IMR-90 (cell line): Measurements from ENCODE around the gene ENPP7. TPM values are rescaled to one million over a fixed set of nuclear protein-coding genes. Genes with fewer than 3 reads are reported as not detected.

Experiments
- ATAC-seq: fragments of 200-7000 bp; cut with Tn5 transposase; 2 replicates; pipeline ENCODE4 v1.9.1; 2020; ENCODE audit warnings: low read depth, mild to moderate bottlenecking, moderate library complexity
- BruUV-seq: library from RNA; stranded (reverse); fragments of 400-500 nt; replicated peaks from 2 replicates; lab custom pipeline; 2021; lab: Mats Ljungman, UMichigan
- CTCF ChIA-PET: fragments of 300-600 bp; formaldehyde crosslinking; extraction: SDS; loops from one replicate; lab custom pipeline; 2021; ENCODE audit warnings: antibody characterized with exemption; lab: Yijun Ruan, JAX
- POLR2A ChIA-PET: fragments of 300-600 bp; sonication (Branson Sonifier 250); formaldehyde crosslinking; loops from one replicate; lab custom pipeline; 2022; ENCODE audit warnings: antibody characterized with exemption; ENCODE audit not compliant: unreplicated experiment; lab: Charles Lee
- DNase-seq: peaks from one replicate; pipeline ENCODE4 v3.0.0; 2013
- H2AFZ ChIP-seq: replicated peaks from 2 replicates; pipeline ENCODE3; 2013; ENCODE audit warnings: low read length, mild to moderate bottlenecking; ENCODE audit not compliant: poor library complexity
- H2AK5ac ChIP-seq: 2 replicates; pipeline ENCODE4 v1.6.1; 2013; ENCODE audit warnings: low read depth, low read length, inconsistent platforms
- H2AK9ac ChIP-seq: replicated peaks from 2 replicates; pipeline ENCODE3; 2013; ENCODE audit warnings: mild to moderate bottlenecking, low read depth, low read length, moderate library complexity; ENCODE audit not compliant: poor library complexity
- H2BK120ac ChIP-seq: 2 replicates; pipeline ENCODE4 v1.6.1; 2013; ENCODE audit warnings: low read depth, low read length, inconsistent platforms
- H2BK15ac ChIP-seq: 3 replicates; pipeline ENCODE4 v1.6.1; 2013; ENCODE audit warnings: low read depth, low read length, inconsistent platforms
- H2BK20ac ChIP-seq: 2 replicates; pipeline ENCODE4 v1.6.1; 2013; ENCODE audit warnings: low read depth, mild to moderate bottlenecking, inconsistent platforms, low read length, moderate library complexity
- H2BK5ac ChIP-seq: 2 replicates; pipeline ENCODE4 v1.6.1; 2013; ENCODE audit warnings: mild to moderate bottlenecking, low read depth, low read length, inconsistent platforms; ENCODE audit not compliant: poor library complexity, severe bottlenecking
- H3K14ac ChIP-seq: replicated peaks from 2 replicates; pipeline ENCODE4 v1.6.1; 2013; ENCODE audit warnings: low read depth, low read length, inconsistent platforms
- H3K18ac ChIP-seq: 2 replicates; pipeline ENCODE4 v1.6.1; 2013; ENCODE audit warnings: low read depth, low read length, control low read depth
- H3K23ac ChIP-seq: 2 replicates; pipeline ENCODE4 v1.6.1; 2013; ENCODE audit warnings: low read depth, low read length, inconsistent platforms
- H3K27ac ChIP-seq: 2 replicates; pipeline ENCODE4 v1.5.1; 2013; ENCODE audit warnings: mild to moderate bottlenecking, control low read depth, low read length; ENCODE audit not compliant: insufficient read depth
- H3K27me3 ChIP-seq: 2 replicates; pipeline ENCODE4 v1.6.1; 2013; ENCODE audit warnings: low read length; ENCODE audit not compliant: control insufficient read depth, insufficient read depth
- H3K36me3 ChIP-seq: 2 replicates; pipeline ENCODE4 v1.6.1; 2013; ENCODE audit warnings: low read length, mixed read lengths; ENCODE audit not compliant: control insufficient read depth, insufficient read depth
- H3K4ac ChIP-seq: 2 replicates; pipeline ENCODE4 v1.6.1; 2013; ENCODE audit warnings: low read depth, low read length, inconsistent platforms
- H3K4me1 ChIP-seq: 2 replicates; pipeline ENCODE4 v1.6.1; 2013; ENCODE audit warnings: low read length, mixed read lengths; ENCODE audit not compliant: control insufficient read depth, insufficient read depth
- H3K4me2 ChIP-seq: 2 replicates; pipeline ENCODE4 v1.6.1; 2013; ENCODE audit warnings: low read depth, mild to moderate bottlenecking, control low read depth, low read length, moderate library complexity
- H3K4me3 ChIP-seq: 2 replicates; pipeline ENCODE4 v1.5.1; 2013; ENCODE audit warnings: low read depth, mild to moderate bottlenecking, control low read depth, low read length, moderate library complexity; ENCODE audit not compliant: insufficient read depth
- H3K56ac ChIP-seq: 2 replicates; pipeline ENCODE4 v1.6.1; 2013; ENCODE audit warnings: low read length, inconsistent platforms; ENCODE audit not compliant: insufficient read depth; ENCODE audit errors: extremely low read depth
- H3K79me1 ChIP-seq, 2 experiments: 2 replicates each; pipeline ENCODE4 v1.6.1; 2013; ENCODE audit warnings: low read length in 2 of 2, inconsistent platforms in 1 of 2, low read depth in 1 of 2
- H3K9ac ChIP-seq: 2 replicates; pipeline ENCODE4 v1.6.1; 2013; ENCODE audit warnings: low read depth, low read length, control low read depth
- H3K9me1 ChIP-seq: 2 replicates; pipeline ENCODE4 v1.6.1; 2013; ENCODE audit warnings: low read length, inconsistent platforms; ENCODE audit not compliant: insufficient read depth
- H3K9me3 ChIP-seq: 2 replicates; pipeline ENCODE4 v1.6.1; 2013; ENCODE audit warnings: low read length; ENCODE audit not compliant: control insufficient read depth, insufficient read depth
- H4K20me1 ChIP-seq: 2 replicates; pipeline ENCODE4 v1.6.1; 2013; ENCODE audit warnings: low read length, inconsistent platforms; ENCODE audit not compliant: insufficient read depth
- H4K5ac ChIP-seq: 2 replicates; pipeline ENCODE4 v1.6.1; 2013; ENCODE audit warnings: mild to moderate bottlenecking, low read depth, low read length, control low read depth
- H4K8ac ChIP-seq, 2 experiments: 2 replicates each; pipeline ENCODE4 v1.6.1; 2013; ENCODE audit warnings: low read depth in 2 of 2, low read length in 2 of 2, control low read depth in 1 of 2, inconsistent platforms in 1 of 2
- H4K91ac ChIP-seq: 2 replicates; pipeline ENCODE4 v1.6.1; 2013; ENCODE audit warnings: low read depth, low read length, inconsistent platforms; ENCODE audit not compliant: insufficient read depth
- BHLHE40 ChIP-seq: fragments of 150-350 bp; IDR thresholded peaks from 2 replicates; pipeline ENCODE4 v1.6.1; 2016; ENCODE audit warnings: mild to moderate bottlenecking, low read depth, low read length
- MAFK ChIP-seq: IDR thresholded peaks from 2 replicates; pipeline ENCODE4 v1.6.1; 2012; ENCODE audit warnings: low read depth, low read length, improper control_type of control experiment
- MAZ ChIP-seq: IDR thresholded peaks from 2 replicates; pipeline ENCODE4 v1.6.1; 2012; ENCODE audit warnings: low read depth, mild to moderate bottlenecking, low read length, improper control_type of control experiment, moderate library complexity, borderline replicate concordance
- NFE2L2 ChIP-seq: fragments of 150-350 bp; IDR thresholded peaks from 2 replicates; pipeline ENCODE4 v1.6.1; 2016; ENCODE audit warnings: low read depth, mild to moderate bottlenecking, low read length
- POLR2A ChIP-seq: IDR thresholded peaks from 2 replicates; pipeline ENCODE4 v1.6.1; 2012; ENCODE audit warnings: mild to moderate bottlenecking, low read depth, low read length
- WGBS, 2 experiments: methylation state at CpG; one replicate each; pipeline versions ENCODE4 v1.1.5 to v1.1.7; 2013; ENCODE audit warnings: missing lambda C conversion rate in 2 of 2; ENCODE audit not compliant: insufficient read length in 1 of 2; ENCODE audit errors: extremely low coverage in 2 of 2; 5-methylcytosine and 5-hydroxymethylcytosine counted together
- dilution Hi-C: fragments of 300-500 bp; cut with HindIII; formaldehyde crosslinking; loops from one replicate; pipeline ENCODE4 v1.14.3; 2018; ENCODE audit warnings: low sequenced_read_pairs; ENCODE audit not compliant: unreplicated experiment
- in situ Hi-C: fragments of 300-500 bp; cut with MboI; formaldehyde crosslinking; loops from 3 replicates; pipeline ENCODE4 v1.14.3; 2019; ENCODE audit warnings: low sequenced_read_pairs, inconsistent platforms, mixed read lengths
- intact Hi-C: fragments of 100-400 bp; cut with micrococcal nuclease; formaldehyde crosslinking; loops from 2 replicates; pipeline ENCODE4 v1.10.0; 2022
- polyA plus RNA-seq, 3 experiments: library from polyadenylated mRNA; depleted of rRNA; stranded (reverse); fragments of >200 nt; gene quantifications; 2 replicates each; pipeline ENCODE4 v1.2.3, GENCODE V29; 2012; ENCODE audit warnings: low replicate concordance in 1 of 3
- total RNA-seq: library from RNA; depleted of rRNA; stranded (reverse); fragments of >200 nt; gene quantifications from 2 replicates; pipeline ENCODE4 v1.2.3, GENCODE V29; 2012

Gene ENPP7
- total and polyA plus RNA-seq, 2 of the 4 experiments (the other 2 are of a cell fraction) = not detected

GRCh38 chr17:79698146-79698846 is 32.4 kb upstream of the ENPP7 start:
- H2BK15ac ChIP-seq = no peak overlapping the region
- H3K4me2 ChIP-seq = no peak overlapping the region
- no peak overlapping the region for H2BK120ac ChIP-seq
- DNase-seq (no peak), ATAC-seq (no peak)
- TF ChIP-seq BHLHE40 (no peak), POLR2A (no peak), NFE2L2 (no peak), MAZ (no peak), MAFK (no peak)
- WGBS, 2 experiments = no CpG with 5 or more reads among the region's 15 CpGs
- no peaks in the 10 kb centered on the region for H3K36me3 ChIP-seq
- no peak overlapping the region for H2BK20ac ChIP-seq
- no peak overlapping the region for H3K23ac ChIP-seq
- no peaks in the 10 kb centered on the region for H3K9me3 ChIP-seq
- H4K8ac ChIP-seq = no peak overlapping the region
- H4K91ac ChIP-seq = no peak overlapping the region
- in situ Hi-C loops = no loop called here
- peaks cover 24% of the 10 kb centered on the region; the same call in 1 of the 2 replicates for H3K27me3 ChIP-seq
- no TSS peak for BruUV-seq
- POLR2A ChIA-PET = no interaction called here
- H3K4me3 ChIP-seq = no peak overlapping the region
- no peak overlapping the region for H2AFZ ChIP-seq
- no peak overlapping the region for H2AK5ac ChIP-seq
- intact Hi-C loops = no loop called here
- no peaks in the 10 kb centered on the region for H3K79me1 ChIP-seq
- H4K5ac ChIP-seq = no peak overlapping the region
- H3K14ac ChIP-seq = no peak overlapping the region
- H4K20me1 ChIP-seq = no peaks in the 10 kb centered on the region
- H3K18ac ChIP-seq = no peak overlapping the region
- no peaks in the 10 kb centered on the region for H3K4me1 ChIP-seq
- no peak overlapping the region for H3K4ac ChIP-seq
- H3K56ac ChIP-seq = no peak overlapping the region
- H3K9ac ChIP-seq = no peak overlapping the region
- dilution Hi-C loops = no loop called here
- CTCF ChIA-PET = no interaction called here
- H2BK5ac ChIP-seq = no peak overlapping the region
- H2AK9ac ChIP-seq = no peak overlapping the region
- no peak overlapping the region for H3K27ac ChIP-seq
- no peaks in the 10 kb centered on the region; the same call in 1 of the 2 replicates for H3K9me1 ChIP-seq
